Measurements from ENCODE around the gene ZNF646.
A peak's percentile ranks its signal among the peaks of the same experiment; 100 is the strongest.

ZNF646 gene

GRCh38 chr16:31108794-31109558 is 34.8 kb downstream of the ZNF646 start:
- DNase-seq (ENCODE audit: low spot score in 2 of 2): no peak
- H3K27me3 Mint-ChIP-seq: no peaks in the 10 kb centered on the region
- peak overlapping the region; percentile 86 for H3K4me3 Mint-ChIP-seq
- peak overlapping the region; percentile 80 for H3K27ac Mint-ChIP-seq (ENCODE audit: low read depth)
- peaks cover 3% of the 10 kb centered on the region for H3K36me3 Mint-ChIP-seq (ENCODE audit: insufficient read depth)
- H3K9me3 Mint-ChIP-seq: no peaks in the 10 kb centered on the region
- H3K4me1 Mint-ChIP-seq: peaks cover 15% of the 10 kb centered on the region
- ATAC-seq (replicated peaks; ENCODE audit: extremely low read depth, poor library complexity, severe bottlenecking): no peak

GRCh38 chr16:31109622-31110021 is 35.4 kb downstream of the ZNF646 start:
- DNase-seq (ENCODE audit: low spot score in 2 of 2) (no peak), ATAC-seq (replicated peaks; ENCODE audit: extremely low read depth, poor library complexity, severe bottlenecking) (no peak)
- Mint-ChIP-seq H3K9me3 (no peaks in the 10 kb centered on the region), H3K4me3 (peak overlapping the region; percentile 82), H3K36me3 (ENCODE audit: insufficient read depth) (peaks cover 3% of the 10 kb centered on the region), H3K4me1 (peaks cover 15% of the 10 kb centered on the region), H3K27ac (ENCODE audit: low read depth) (no peak overlapping the region), H3K27me3 (no peaks in the 10 kb centered on the region)

- DNase-seq (ENCODE audit: low spot score in 2 of 2): no peak
- H3K36me3 Mint-ChIP-seq (ENCODE audit: insufficient read depth): peaks cover 3% of the 10 kb centered on the region
- H3K27ac Mint-ChIP-seq (ENCODE audit: low read depth): no peak overlapping the region
- no peak for ATAC-seq (replicated peaks; ENCODE audit: extremely low read depth, poor library complexity, severe bottlenecking)
- H3K4me3 Mint-ChIP-seq: peak overlapping the region; percentile 82
- H3K27me3 Mint-ChIP-seq: no peaks in the 10 kb centered on the region
- H3K4me1 Mint-ChIP-seq: peaks cover 15% of the 10 kb centered on the region
- H3K9me3 Mint-ChIP-seq: no peaks in the 10 kb centered on the region
Measured at GRCh38 chr16:31110106-31111034, 36.1 kb downstream of the ZNF646 start.

- DNase-seq (ENCODE audit: low spot score in 2 of 2) (no peak), ATAC-seq (replicated peaks; ENCODE audit: extremely low read depth, poor library complexity, severe bottlenecking) (no peak)
- peaks cover 5% of the 10 kb centered on the region for H3K36me3 Mint-ChIP-seq (ENCODE audit: insufficient read depth)
- no peak overlapping the region for H3K27ac Mint-ChIP-seq (ENCODE audit: low read depth)
- peaks cover 15% of the 10 kb centered on the region for H3K4me1 Mint-ChIP-seq
- no peaks in the 10 kb centered on the region for H3K9me3 Mint-ChIP-seq
- no peaks in the 10 kb centered on the region for H3K27me3 Mint-ChIP-seq
- H3K4me3 Mint-ChIP-seq: no peak overlapping the region
Measured at GRCh38 chr16:31111881-31112466, 37.8 kb downstream of the ZNF646 start.

- Mint-ChIP-seq H3K27ac (ENCODE audit: low read depth) (no peak overlapping the region), H3K27me3 (no peaks in the 10 kb centered on the region), H3K4me3 (no peak overlapping the region), H3K4me1 (peaks cover 10% of the 10 kb centered on the region), H3K9me3 (no peaks in the 10 kb centered on the region), H3K36me3 (ENCODE audit: insufficient read depth) (peaks cover 5% of the 10 kb centered on the region)
- DNase-seq (ENCODE audit: low spot score in 2 of 2) (no peak), ATAC-seq (replicated peaks; ENCODE audit: extremely low read depth, poor library complexity, severe bottlenecking) (no peak)
Measured at GRCh38 chr16:31112711-31113110, 38.5 kb downstream of the ZNF646 start.

- no peak overlapping the region for H3K27ac Mint-ChIP-seq (ENCODE audit: low read depth)
- peaks cover 5% of the 10 kb centered on the region for H3K36me3 Mint-ChIP-seq (ENCODE audit: insufficient read depth)
- no peaks in the 10 kb centered on the region for H3K27me3 Mint-ChIP-seq
- ATAC-seq (replicated peaks; ENCODE audit: extremely low read depth, poor library complexity, severe bottlenecking) (no peak), DNase-seq (ENCODE audit: low spot score in 2 of 2) (no peak)
- H3K9me3 Mint-ChIP-seq: no peaks in the 10 kb centered on the region
- H3K4me3 Mint-ChIP-seq: no peak overlapping the region
- H3K4me1 Mint-ChIP-seq: peaks cover 13% of the 10 kb centered on the region
Measured at GRCh38 chr16:31113121-31114120, 39.2 kb downstream of the ZNF646 start.

- DNase-seq (ENCODE audit: low spot score in 2 of 2) (no peak), ATAC-seq (replicated peaks; ENCODE audit: extremely low read depth, poor library complexity, severe bottlenecking) (no peak)
- Mint-ChIP-seq H3K9me3 (no peaks in the 10 kb centered on the region), H3K27me3 (no peaks in the 10 kb centered on the region), H3K27ac (ENCODE audit: low read depth) (peak overlapping the region; percentile 35), H3K36me3 (ENCODE audit: insufficient read depth) (peaks cover 5% of the 10 kb centered on the region), H3K4me1 (peaks cover 14% of the 10 kb centered on the region), H3K4me3 (no peak overlapping the region)
Measured at GRCh38 chr16:31114468-31114867, 40.2 kb downstream of the ZNF646 start.

GRCh38 chr16:31117384-31118222 is 43.4 kb downstream of the ZNF646 start, which contains the start of gene KAT8:
Gene KAT8 (plus strand): TSS chr16:31117664. CDS start chr16:31117682, 18 bp downstream.
- DNase-seq (ENCODE audit: low spot score in 2 of 2): peak; percentile 92 to 96

GRCh38 chr16:31118223-31119155 is 44.3 kb downstream of the ZNF646 start:
- DNase-seq (ENCODE audit: low spot score in 2 of 2) (no peak), ATAC-seq (replicated peaks; ENCODE audit: extremely low read depth, poor library complexity, severe bottlenecking) (no peak)
- Mint-ChIP-seq H3K4me1 (peaks cover 11% of the 10 kb centered on the region), H3K36me3 (ENCODE audit: insufficient read depth) (peaks cover 34% of the 10 kb centered on the region), H3K27ac (ENCODE audit: low read depth) (peak overlapping the region; percentile 58), H3K9me3 (no peaks in the 10 kb centered on the region), H3K4me3 (peak overlapping the region; percentile 73), H3K27me3 (no peaks in the 10 kb centered on the region)

More at GRCh38 chr16:31117384-31118222, 43.4 kb downstream of the ZNF646 start, which contains the start of gene KAT8:
- Mint-ChIP-seq H3K36me3 (ENCODE audit: insufficient read depth) (peaks cover 27% of the 10 kb centered on the region), H3K4me1 (peaks cover 11% of the 10 kb centered on the region), H3K27ac (ENCODE audit: low read depth) (peak within 1 kb of the TSS; percentile 58), H3K27me3 (no peaks in the 10 kb centered on the region), H3K4me3 (peak within 1 kb of the TSS; percentile 73), H3K9me3 (no peaks in the 10 kb centered on the region)
- peak; percentile 96 for ATAC-seq (replicated peaks; ENCODE audit: extremely low read depth, poor library complexity, severe bottlenecking)

- Mint-ChIP-seq H3K9me3 (no peaks in the 10 kb centered on the region), H3K27ac (ENCODE audit: low read depth) (no peak overlapping the region), H3K4me1 (peaks cover 11% of the 10 kb centered on the region), H3K36me3 (ENCODE audit: insufficient read depth) (peaks cover 41% of the 10 kb centered on the region), H3K27me3 (no peaks in the 10 kb centered on the region), H3K4me3 (no peak overlapping the region)
- ATAC-seq (replicated peaks; ENCODE audit: extremely low read depth, poor library complexity, severe bottlenecking) (no peak), DNase-seq (ENCODE audit: low spot score in 2 of 2) (no peak)
Measured at GRCh38 chr16:31120129-31120528, 45.9 kb downstream of the ZNF646 start.
